Mammary epithelial cell (primary cell): Measurements from ENCODE around the gene USP47.

ENCODE experiments used
- EZH2 ChIP-seq: IDR thresholded peaks from 2 replicates; pipeline ENCODE4 v1.6.1; 2012; ENCODE audit warnings: low read length, inconsistent platforms, borderline replicate concordance
- TF ChIP-seq, protein P1 (sequence below), 2 donors: IDR thresholded peaks in 1 of 2; conservative IDR thresholded peaks in 1 of 2; 2 replicates each; pipeline ENCODE4 v1.5.1; 2011 to 2012; ENCODE audit warnings: inconsistent platforms in 2 of 2, low read length in 2 of 2, mild to moderate bottlenecking in 2 of 2, control low read depth in 1 of 2, low read depth in 1 of 2; ENCODE audit not compliant: insufficient read depth in 1 of 2; ENCODE audit errors: extremely low read depth in 1 of 2

DNA sequence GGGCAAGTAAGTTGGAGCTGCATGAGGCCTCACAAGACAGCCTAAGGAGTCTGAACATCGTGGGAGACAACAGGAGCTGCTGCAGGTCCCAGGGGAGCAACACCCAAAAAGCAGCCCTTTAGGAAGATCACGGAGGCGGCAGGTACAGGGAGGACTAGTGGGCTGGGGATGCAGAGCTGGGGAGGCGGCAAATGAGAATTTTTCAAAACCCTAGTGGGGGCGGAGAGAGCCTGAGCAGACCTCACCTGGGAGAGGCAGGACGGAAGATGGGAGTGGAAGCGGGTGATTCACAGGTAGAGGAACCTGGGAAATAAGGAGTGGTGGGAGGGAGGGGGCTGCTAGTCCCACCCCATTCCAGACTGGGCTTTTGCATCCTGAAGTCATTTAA, 124.6 kb downstream of the USP47 start:
- TF ChIP-seq, protein P1, sequence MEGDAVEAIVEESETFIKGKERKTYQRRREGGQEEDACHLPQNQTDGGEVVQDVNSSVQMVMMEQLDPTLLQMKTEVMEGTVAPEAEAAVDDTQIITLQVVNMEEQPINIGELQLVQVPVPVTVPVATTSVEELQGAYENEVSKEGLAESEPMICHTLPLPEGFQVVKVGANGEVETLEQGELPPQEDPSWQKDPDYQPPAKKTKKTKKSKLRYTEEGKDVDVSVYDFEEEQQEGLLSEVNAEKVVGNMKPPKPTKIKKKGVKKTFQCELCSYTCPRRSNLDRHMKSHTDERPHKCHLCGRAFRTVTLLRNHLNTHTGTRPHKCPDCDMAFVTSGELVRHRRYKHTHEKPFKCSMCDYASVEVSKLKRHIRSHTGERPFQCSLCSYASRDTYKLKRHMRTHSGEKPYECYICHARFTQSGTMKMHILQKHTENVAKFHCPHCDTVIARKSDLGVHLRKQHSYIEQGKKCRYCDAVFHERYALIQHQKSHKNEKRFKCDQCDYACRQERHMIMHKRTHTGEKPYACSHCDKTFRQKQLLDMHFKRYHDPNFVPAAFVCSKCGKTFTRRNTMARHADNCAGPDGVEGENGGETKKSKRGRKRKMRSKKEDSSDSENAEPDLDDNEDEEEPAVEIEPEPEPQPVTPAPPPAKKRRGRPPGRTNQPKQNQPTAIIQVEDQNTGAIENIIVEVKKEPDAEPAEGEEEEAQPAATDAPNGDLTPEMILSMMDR (conservative IDR thresholded peaks at IDR 0.05 in 1 of 2, IDR thresholded peaks at IDR 0.05 in 1 of 2; ENCODE audit: extremely low read depth in 1 of 2, insufficient read depth in 1 of 2, low read depth in 1 of 2, low read length in 2 of 2) = no peak
- TF ChIP-seq EZH2 = no peak
